Anterior cingulate cortex (tissue), 58 donors: ENCODE results near the gene UGT1A1.
"Not testable (repeated sequence)": the region's sequence is repeated elsewhere in the genome, so short reads cannot be mapped to it uniquely, and the experiment has no call there.

Experiments
- DNase-seq, 58 donors: peaks; one replicate each; lab custom pipeline; 2025; lab: John Stamatoyannopoulos, UW

Gene UGT1A1

GRCh38 chr2:233760043-233760442, at the start of gene UGT1A1:
Gene UGT1A1, plus strand, starts transcription at chr2:233760270. Its CDS starts 18 bp downstream, at chr2:233760288.
- DNase-seq = no peak

- DNase-seq = peak in 47 of 58 donors; percentile 1 to 74 (median 34)
Observed at GRCh38 chr2:233711312-233712008, 48.6 kb upstream of the UGT1A1 start.

- DNase-seq = no peak
Observed at GRCh38 chr2:233712611-233713261, 47.3 kb upstream of the UGT1A1 start, which contains the start of gene UGT1A5. Gene UGT1A5, plus strand, starts transcription at chr2:233712907. Its CDS starts 85 bp downstream, at chr2:233712992.

- DNase-seq = no peak
Observed at GRCh38 chr2:233713262-233713615, 46.8 kb upstream of the UGT1A1 start.

DNA sequence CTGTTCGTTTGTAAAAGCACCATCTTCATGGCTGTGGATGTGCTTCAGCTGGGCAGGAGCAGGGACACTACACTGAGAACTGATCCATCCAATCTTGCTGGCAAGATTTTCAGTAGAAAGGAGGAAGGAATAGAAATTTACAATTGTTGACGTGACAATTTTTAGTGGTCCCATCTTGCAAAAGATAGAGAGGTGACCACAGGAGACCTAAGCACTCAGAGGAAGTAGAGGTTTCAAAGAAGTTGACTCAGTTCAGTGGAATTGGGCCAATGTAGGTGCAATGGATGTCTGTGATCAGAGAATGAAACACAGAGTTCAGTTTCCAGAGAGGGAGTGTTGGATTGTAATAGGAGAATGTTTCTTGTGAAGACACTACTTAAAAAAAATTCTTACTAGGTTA, 45.9 kb upstream of the UGT1A1 start:
- DNase-seq = no peak

- no peak for DNase-seq
Observed at GRCh38 chr2:233718552-233718951, 41.5 kb upstream of the UGT1A1 start, which contains the start of gene UGT1A4. Gene UGT1A4, plus strand, starts transcription at chr2:233718736. Its CDS starts 85 bp downstream, at chr2:233718821.

DNA sequence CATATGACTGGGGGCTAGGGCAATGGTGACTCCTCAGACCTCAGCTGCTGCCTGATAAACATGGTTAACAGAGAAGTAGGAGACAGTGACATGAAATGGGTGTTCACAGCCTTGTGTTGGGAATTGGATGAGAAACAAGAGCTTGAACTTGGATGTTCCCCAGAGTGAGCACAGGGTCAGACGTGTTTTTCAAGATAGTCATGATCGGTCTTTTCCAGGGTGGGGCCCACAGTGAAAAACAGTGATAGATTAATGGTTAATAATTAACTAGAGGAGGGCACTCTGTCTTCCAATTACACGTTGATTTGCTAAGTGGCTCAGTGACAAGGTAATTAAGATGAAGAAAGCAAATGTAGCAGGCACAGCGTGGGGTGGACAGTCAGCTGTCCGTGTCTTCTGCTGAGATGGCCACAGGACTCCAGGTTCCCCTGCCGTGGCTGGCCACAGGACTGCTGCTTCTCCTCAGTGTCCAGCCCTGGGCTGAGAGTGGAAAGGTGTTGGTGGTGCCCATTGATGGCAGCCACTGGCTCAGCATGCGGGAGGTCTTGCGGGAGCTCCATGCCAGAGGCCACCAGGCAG, 31.3 kb upstream of the UGT1A1 start, which contains the start of gene UGT1A3:
UGT1A3 (plus strand) TSS at position 320 of the 579 bp plus-strand sequence; CDS start at position 405, 85 bp downstream.
- no peak for DNase-seq

- not testable (repeated sequence) for DNase-seq
Observed at GRCh38 chr2:233736868-233737653, 23.0 kb upstream of the UGT1A1 start.

- DNase-seq = no peak
Observed at GRCh38 chr2:233740870-233741269, 19.2 kb upstream of the UGT1A1 start.

GRCh38 chr2:233743464-233744259, 16.4 kb upstream of the UGT1A1 start:
- DNase-seq = no peak

GRCh38 chr2:233745073-233745755, 14.9 kb upstream of the UGT1A1 start:
- DNase-seq = no peak

DNA sequence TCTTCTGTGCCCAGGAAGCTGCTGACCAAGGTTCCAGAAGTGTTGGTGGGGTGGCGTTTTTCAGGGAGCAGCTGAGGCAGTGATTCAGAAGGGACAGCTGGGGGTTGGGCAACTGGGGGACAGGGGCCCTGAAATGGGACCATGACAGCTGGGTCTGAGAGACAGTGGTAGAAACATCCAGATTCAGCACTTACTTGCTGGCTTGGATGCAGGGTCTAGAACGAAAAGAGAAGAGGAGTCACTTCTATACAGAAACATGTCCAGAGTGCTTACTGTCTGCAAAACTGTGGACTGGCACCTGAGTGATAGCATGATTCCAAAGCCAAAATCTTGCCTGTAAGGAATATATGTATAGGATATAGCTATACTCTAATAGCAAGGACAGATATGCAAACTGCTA, 14.2 kb upstream of the UGT1A1 start:
- not testable (repeated sequence) for DNase-seq

- no peak for DNase-seq
Observed at GRCh38 chr2:233746475-233747282, 13.4 kb upstream of the UGT1A1 start.

DNA sequence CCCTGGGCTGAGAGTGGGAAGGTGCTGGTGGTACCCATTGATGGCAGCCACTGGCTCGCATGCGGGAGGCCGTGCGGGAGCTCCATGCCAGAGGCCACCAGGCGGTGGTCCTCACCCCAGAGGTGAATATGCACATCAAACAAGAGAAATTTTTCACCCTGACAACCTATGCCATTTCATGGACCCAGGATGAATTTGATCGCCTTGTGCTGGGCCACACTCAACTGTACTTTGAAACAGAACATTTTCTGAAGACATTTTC, 12.9 kb upstream of the UGT1A1 start:
- no peak for DNase-seq

DNA sequence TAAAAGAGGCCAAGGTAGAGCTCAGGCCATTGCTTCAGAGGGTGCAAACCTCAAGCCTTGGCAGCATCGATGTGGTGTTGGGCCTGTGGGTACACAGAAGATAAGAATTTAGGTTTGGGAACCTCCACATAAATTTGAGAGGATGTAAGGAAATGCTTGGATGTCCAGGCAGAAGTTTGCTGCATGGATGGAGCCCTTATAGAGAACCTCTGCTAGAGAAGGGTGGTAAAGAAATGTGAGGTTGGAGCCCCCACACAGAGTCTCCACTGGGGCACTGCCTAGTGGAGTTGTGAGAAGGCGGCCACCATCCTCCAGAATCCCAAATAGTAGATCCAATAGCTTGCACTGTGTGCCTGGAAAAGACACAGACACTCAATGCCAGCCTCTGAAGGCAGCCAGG, 9.4 kb upstream of the UGT1A1 start:
- not testable (repeated sequence) for DNase-seq

DNA sequence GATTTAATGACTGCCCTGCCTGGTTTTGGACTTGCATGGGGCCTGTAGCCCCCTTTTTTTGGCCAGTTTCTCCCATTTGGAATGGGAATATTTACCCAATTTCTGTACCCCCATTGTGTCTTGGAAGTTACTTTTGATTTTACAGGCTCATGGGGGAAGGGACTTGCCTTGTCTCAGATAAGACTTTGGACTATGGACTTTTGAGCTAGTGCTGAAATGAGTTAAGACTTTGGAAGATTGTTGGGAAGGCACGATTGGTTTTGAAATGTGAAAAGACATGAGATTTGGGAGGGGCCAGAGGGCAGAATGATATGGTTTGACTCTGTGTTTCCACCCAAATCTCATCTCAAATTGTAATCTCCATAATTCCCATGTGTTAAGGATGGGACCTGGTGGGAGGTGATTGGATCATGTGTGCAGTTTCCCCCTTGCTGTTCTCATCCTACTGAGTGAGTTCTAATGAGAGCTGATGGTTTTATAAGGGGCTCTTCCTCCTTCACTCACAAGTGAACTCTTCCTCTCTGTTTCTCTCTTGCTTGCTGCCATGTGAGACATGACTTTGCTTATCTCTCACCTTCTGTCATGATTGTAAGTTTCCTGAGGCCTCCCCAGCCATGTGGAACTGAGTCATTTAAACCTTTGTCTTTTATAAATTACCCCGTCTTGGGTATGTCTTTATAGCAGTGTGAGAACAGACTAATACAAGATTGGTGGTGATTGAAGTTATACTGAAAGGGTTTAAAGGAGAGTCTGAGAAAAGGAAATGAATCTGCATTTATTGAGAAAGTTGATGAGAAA, 8.7 kb upstream of the UGT1A1 start:
- not testable (repeated sequence) for DNase-seq

- no peak for DNase-seq
Observed at GRCh38 chr2:233754872-233755611, 5.0 kb upstream of the UGT1A1 start.
